Pancreas (tissue), 10 donors: ENCODE measurements around the gene HOXB4. TPM values are rescaled to one million over a fixed set of nuclear protein-coding genes. Genes with fewer than 3 reads are reported as not detected.

ENCODE experiments used
- ATAC-seq, 4 donors: fragments of 200-7000 bp; cut with Tn5 transposase; one replicate each; pipeline versions ENCODE4 v1.8.0 to v1.9.1; 2020; ENCODE audit warnings: mild to moderate bottlenecking in 4 of 4, moderate library complexity in 4 of 4
- DNase-seq, 6 donors: peaks; one replicate each; pipeline ENCODE4 v3.0.0-alpha.2; 2020
- FAIRE-seq: peaks from 2 replicates; lab custom pipeline; 2012; peaks lifted over from hg19 to GRCh38; lab: Jason Lieb, UNC
- H3K27ac ChIP-seq, 4 donors: fragments of 200-600 bp; sonication (generic); 1 replicate in 3 of 4; 2 replicates in 1 of 4; pipeline versions ENCODE4 v1.5.0 to v1.8.0; 2020
- H3K27me3 ChIP-seq, 4 donors: fragments of 200-600 bp; one replicate each; pipeline ENCODE4 v1.8.0; 2021
- H3K36me3 ChIP-seq, 3 donors: fragments of 200-600 bp; sonication (generic) in 1 of 3; one replicate each; pipeline versions ENCODE4 v1.5.0 to v1.8.0; 2020 to 2021
- H3K4me1 ChIP-seq, 3 donors: fragments of 200-600 bp; one replicate each; pipeline ENCODE4 v1.8.0; 2021
- H3K4me3 ChIP-seq, 4 donors: fragments of 200-600 bp; sonication (generic) in 2 of 4; one replicate each; pipeline versions ENCODE4 v1.5.0 to v1.8.0; 2020 to 2021
- H3K9me3 ChIP-seq, 4 donors: fragments of 200-600 bp; one replicate each; pipeline ENCODE4 v1.8.0; 2021
- CTCF ChIP-seq, 4 donors: fragments of 200-600 bp; sonication (generic) in 3 of 4; IDR thresholded peaks; one replicate each; pipeline versions ENCODE4 v1.5.0 to v1.8.0; 2021; ENCODE audit warnings: antibody characterized with exemption in 4 of 4
- WGBS, 2 donors: extraction: QIAGEN DNeasy Blood & Tissue Kit; methylation state at CpG; one replicate each; pipeline ENCODE4 v1.1.7; 2013; 5-methylcytosine and 5-hydroxymethylcytosine counted together
- intact Hi-C, 3 donors: fragments of 100-400 bp; cut with DNase I; formaldehyde crosslinking; loops; one replicate each; pipeline versions ENCODE4 v1.11.1 to v1.14.2; 2022
- polyA plus RNA-seq, 2 donors: library from polyadenylated mRNA; stranded (reverse); fragments of 200-250 nt; gene quantifications; one replicate each; pipeline ENCODE4 v1.2.3, GENCODE V29; 2013
- total RNA-seq, 6 donors: library from RNA; stranded (reverse); fragmentation: NEBNext Ultra II Directional in 4 of 6; extraction: Animal tissue kit (Norgen Biotek cat#: 25700) in 4 of 6; gene quantifications; one replicate each; pipeline versions ENCODE4 v1.2.1 to v1.2.4, GENCODE V29; 2021 to 2023
- donor health status: healthy with polysubstance abuse.
- donor health status: DM: no; HTN: no; CAD: no; lungs with moderate emphysema.
- donor health status: DM: no; HTN: no; CAD: no.
- donor health status: control.
- donor health status: control.
- donor health status: Bipolar disorder and iron deficiency.
- donor health status: DM: yes; HTN: yes; CAD: no.
- donor health status: DM: no; HTN: no; CAD: no.
- donor health status: DM: no; HTN: no; CAD: no.
- donor health status: DM: yes; HTN: yes; CAD: no.

The HOXB4 gene
- total and polyA plus RNA-seq, 8 donors, result 0.22 to 2.5 (median 0.78) TPM

GRCh38 chr17:48570325-48571023 lies 7.7 kb downstream of the HOXB4 start:
- no peak for DNase-seq
- 10 to 12% methylated on average over 19 of the region's 19 CpGs for WGBS, 2 donors
- H3K4me1 ChIP-seq, result no peaks in the 10 kb centered on the region
- H3K27ac ChIP-seq, result peak overlapping the region in 1 of 4 donors; percentile 19
- intact Hi-C loops, result no loop called here
- H3K27me3 ChIP-seq, result peaks cover 0 to 32% (median 2%) of the 10 kb centered on the region in 4 donors
- H3K36me3 ChIP-seq, result no peaks in the 10 kb centered on the region
- no peaks in the 10 kb centered on the region for H3K9me3 ChIP-seq
- no peak for TF ChIP-seq CTCF (IDR thresholded peaks at IDR 0.05)
- H3K4me3 ChIP-seq, result peak overlapping the region in 1 of 4 donors; percentile 5
- FAIRE-seq, result no peak
- ATAC-seq, result peak in 1 of 4 donors; percentile 9

GRCh38 chr17:48569674-48570324 lies 8.4 kb downstream of the HOXB4 start:
- H3K4me3 ChIP-seq, result peak overlapping the region in 1 of 4 donors; percentile 5
- no peak overlapping the region for H3K27ac ChIP-seq
- H3K27me3 ChIP-seq, result peaks cover 0 to 28% (median 2%) of the 10 kb centered on the region in 4 donors
- FAIRE-seq, result no peak
- ATAC-seq, result no peak
- no peaks in the 10 kb centered on the region for H3K4me1 ChIP-seq
- H3K9me3 ChIP-seq, result no peaks in the 10 kb centered on the region
- 13 to 16% methylated on average over 6 of the region's 6 CpGs for WGBS, 2 donors
- DNase-seq, result no peak
- intact Hi-C loops, result no loop called here
- no peak for TF ChIP-seq CTCF (IDR thresholded peaks at IDR 0.05)
- H3K36me3 ChIP-seq, result no peaks in the 10 kb centered on the region

GRCh38 chr17:48569240-48569582 lies 8.9 kb downstream of the HOXB4 start:
- WGBS, 2 donors, result 7 to 10% methylated on average over 3 of the region's 3 CpGs
- peaks cover 0 to 25% (median 2%) of the 10 kb centered on the region in 4 donors for H3K27me3 ChIP-seq
- H3K4me3 ChIP-seq, result peak overlapping the region in 1 of 4 donors; percentile 5

GRCh38 chr17:48568499-48569239 lies 9.5 kb downstream of the HOXB4 start:
- TF ChIP-seq CTCF (IDR thresholded peaks at IDR 0.05), result no peak
- H3K36me3 ChIP-seq, result no peaks in the 10 kb centered on the region
- H3K4me1 ChIP-seq, result no peaks in the 10 kb centered on the region
- intact Hi-C loops, result no loop called here
- peaks cover 0 to 23% (median 2%) of the 10 kb centered on the region in 4 donors for H3K27me3 ChIP-seq
- peak overlapping the region in 1 of 4 donors; percentile 5 for H3K4me3 ChIP-seq
- DNase-seq (no peak), ATAC-seq (no peak), FAIRE-seq (no peak)
- H3K27ac ChIP-seq, result no peak overlapping the region
- 8 to 9% methylated on average over 33 of the region's 33 CpGs for WGBS, 2 donors
- H3K9me3 ChIP-seq, result no peaks in the 10 kb centered on the region

More at GRCh38 chr17:48569240-48569582, 8.9 kb downstream of the HOXB4 start:
- H3K36me3 ChIP-seq, result no peaks in the 10 kb centered on the region
- intact Hi-C loops, result no loop called here
- no peaks in the 10 kb centered on the region for H3K4me1 ChIP-seq
- no peak for TF ChIP-seq CTCF (IDR thresholded peaks at IDR 0.05)
- DNase-seq (no peak), FAIRE-seq (no peak), ATAC-seq (no peak)
- H3K9me3 ChIP-seq, result no peaks in the 10 kb centered on the region
- H3K27ac ChIP-seq, result no peak overlapping the region
